H9 (cell line): Measurements from ENCODE around the gene LAMC3. TPM values are rescaled to one million over a fixed set of nuclear protein-coding genes. Genes with fewer than 3 reads are reported as not detected.

Source experiments
- DNase-seq: peaks from one replicate; pipeline ENCODE4 v3.0.0-alpha.2; 2017
- H2AFZ ChIP-seq: one replicate; pipeline ENCODE4 v1.6.1; 2013; ENCODE audit warnings: mild to moderate bottlenecking, low read length, control low read depth, moderate library complexity
- H2AK5ac ChIP-seq: 2 replicates; pipeline ENCODE4 v1.6.1; 2013; ENCODE audit warnings: low read length, control low read depth, mixed read lengths; ENCODE audit not compliant: insufficient read length
- H2BK120ac ChIP-seq: one replicate; pipeline ENCODE4 v1.6.1; 2013; ENCODE audit warnings: low read depth, mild to moderate bottlenecking, low read length, control low read depth, inconsistent platforms; ENCODE audit not compliant: poor library complexity, severe bottlenecking
- H2BK12ac ChIP-seq: 2 replicates; pipeline ENCODE4 v1.6.1; 2013; ENCODE audit warnings: low read length, control low read depth, mixed read lengths, low read depth; ENCODE audit not compliant: insufficient read length
- H2BK15ac ChIP-seq: 2 replicates; pipeline ENCODE4 v1.6.1; 2013; ENCODE audit warnings: low read depth, low read length, control low read depth
- H2BK20ac ChIP-seq: one replicate; pipeline ENCODE4 v1.6.1; 2013; ENCODE audit warnings: low read depth, mild to moderate bottlenecking, low read length, control low read depth, inconsistent platforms; ENCODE audit not compliant: poor library complexity, severe bottlenecking
- H2BK5ac ChIP-seq: 2 replicates; pipeline ENCODE4 v1.6.1; 2013; ENCODE audit warnings: low read length, control low read depth, mixed read lengths; ENCODE audit not compliant: insufficient read length
- H3K14ac ChIP-seq: 2 replicates; pipeline ENCODE4 v1.6.1; 2013; ENCODE audit warnings: low read length, control low read depth; ENCODE audit not compliant: insufficient read depth
- H3K18ac ChIP-seq: 2 replicates; pipeline ENCODE4 v1.6.1; 2013; ENCODE audit warnings: low read depth, mild to moderate bottlenecking, mixed read lengths, low read length, control low read depth; ENCODE audit not compliant: insufficient read length
- H3K23ac ChIP-seq: 2 replicates; pipeline ENCODE4 v1.6.1; 2013; ENCODE audit warnings: low read length, control low read depth, mixed read lengths, low read depth; ENCODE audit not compliant: insufficient read length
- H3K23me2 ChIP-seq: 2 replicates; pipeline ENCODE4 v1.6.1; 2013; ENCODE audit warnings: low read depth, mild to moderate bottlenecking, mixed read lengths, low read length, control low read depth; ENCODE audit not compliant: insufficient read length, poor library complexity, severe bottlenecking
- H3K27ac ChIP-seq: 2 replicates; pipeline ENCODE4 v1.5.1; 2013; ENCODE audit warnings: low read length, control low read depth, mixed read lengths, low read depth; ENCODE audit not compliant: insufficient read length
- H3K27me3 ChIP-seq: 2 replicates; pipeline ENCODE4 v1.6.1; 2013; ENCODE audit warnings: low read length, control low read depth, inconsistent platforms; ENCODE audit not compliant: insufficient read depth
- H3K4ac ChIP-seq: 2 replicates; pipeline ENCODE4 v1.6.1; 2013; ENCODE audit warnings: low read depth, mild to moderate bottlenecking, control low read depth, inconsistent platforms, low read length, moderate library complexity
- H3K4me1 ChIP-seq: 2 replicates; pipeline ENCODE4 v1.6.1; 2013; ENCODE audit warnings: low read length, control low read depth, inconsistent platforms; ENCODE audit not compliant: insufficient read depth
- H3K4me2 ChIP-seq: 2 replicates; pipeline ENCODE4 v1.6.1; 2013; ENCODE audit warnings: low read length, control low read depth, mixed read lengths; ENCODE audit not compliant: insufficient read length, insufficient read depth
- H3K56ac ChIP-seq: 2 replicates; pipeline ENCODE4 v1.6.1; 2013; ENCODE audit warnings: low read depth, mild to moderate bottlenecking, mixed read lengths, low read length, control low read depth; ENCODE audit not compliant: insufficient read length
- H3K79me1 ChIP-seq: 2 replicates; pipeline ENCODE4 v1.6.1; 2013; ENCODE audit warnings: low read depth, mild to moderate bottlenecking, moderate library complexity, low read length, control low read depth, inconsistent platforms; ENCODE audit not compliant: insufficient read depth, poor library complexity, severe bottlenecking
- H3K79me2 ChIP-seq: 2 replicates; pipeline ENCODE4 v1.6.1; 2013; ENCODE audit warnings: low read length, control low read depth, inconsistent platforms; ENCODE audit not compliant: insufficient read depth
- H3K9ac ChIP-seq: 2 replicates; pipeline ENCODE4 v1.6.1; 2013; ENCODE audit warnings: low read length, control low read depth, mixed read lengths; ENCODE audit not compliant: insufficient read length; ENCODE audit errors: extremely low read depth
- H3K9me3 ChIP-seq: one replicate; pipeline ENCODE4 v1.6.1; 2013; ENCODE audit warnings: low read depth, low read length, inconsistent platforms; ENCODE audit not compliant: control insufficient read depth
- H3T11ph ChIP-seq: one replicate; pipeline ENCODE4 v1.6.1; 2013; ENCODE audit warnings: mild to moderate bottlenecking, low read length, control low read depth, inconsistent platforms
- H4K20me1 ChIP-seq: one replicate; pipeline ENCODE4 v1.6.1; 2013; ENCODE audit not compliant: control insufficient read depth, insufficient read length, insufficient read depth
- H4K5ac ChIP-seq: 2 replicates; pipeline ENCODE4 v1.6.1; 2013; ENCODE audit warnings: low read depth, mild to moderate bottlenecking, mixed read lengths, low read length, control low read depth; ENCODE audit not compliant: insufficient read length
- H4K8ac ChIP-seq: replicated peaks from 2 replicates; pipeline ENCODE4 v1.6.1; 2013; ENCODE audit warnings: low read length, control low read depth, mixed read lengths, low read depth; ENCODE audit not compliant: insufficient read length
- H4K91ac ChIP-seq: 2 replicates; pipeline ENCODE4 v1.6.1; 2013; ENCODE audit warnings: low read depth, mild to moderate bottlenecking, moderate library complexity, mixed read lengths, low read length, control low read depth; ENCODE audit not compliant: insufficient read length
- H3K27ac Mint-ChIP-seq, 3 experiments: 2 replicates in 2 of 3; 3 replicates in 1 of 3; pipeline ENCODE4 v1.8.0; 2020 to 2021; ENCODE audit warnings: mixed read lengths in 3 of 3, mild to moderate bottlenecking in 1 of 3, moderate library complexity in 1 of 3
- H3K27me3 Mint-ChIP-seq: 2 replicates; pipeline ENCODE4 v1.8.0; 2021; ENCODE audit warnings: low read depth, mild to moderate bottlenecking, moderate library complexity, mixed read lengths
- H3K36me3 Mint-ChIP-seq, 3 experiments: 2 replicates in 2 of 3; 3 replicates in 1 of 3; pipeline ENCODE4 v1.8.0; 2020 to 2021; ENCODE audit warnings: low read depth in 3 of 3, mixed read lengths in 3 of 3; ENCODE audit not compliant: insufficient read depth in 1 of 3
- H3K4me1 Mint-ChIP-seq, 2 experiments: 2 replicates each; pipeline ENCODE4 v1.8.0; 2020; ENCODE audit warnings: mixed read lengths in 2 of 2
- H3K4me3 Mint-ChIP-seq, 2 experiments: 2 replicates in 1 of 2; 3 replicates in 1 of 2; pipeline ENCODE4 v1.8.0; 2020 to 2021; ENCODE audit warnings: mild to moderate bottlenecking in 2 of 2, mixed read lengths in 2 of 2, moderate library complexity in 1 of 2
- H3K9me3 Mint-ChIP-seq, 2 experiments: 2 replicates in 1 of 2; 3 replicates in 1 of 2; pipeline ENCODE4 v1.8.0; 2020; ENCODE audit warnings: mild to moderate bottlenecking in 2 of 2, mixed read lengths in 2 of 2, moderate library complexity in 1 of 2
- CTCF ChIP-seq: fragments of 200-600 bp; sonication (generic); conservative IDR thresholded peaks from 3 replicates; pipeline ENCODE4 v1.8.0; 2021; ENCODE audit warnings: antibody characterized with exemption, mild to moderate bottlenecking
- WGBS: extraction: QIAGEN DNeasy Blood & Tissue Kit; methylation state at CpG from one replicate; pipeline ENCODE4 v1.1.7; 2013; ENCODE audit warnings: missing lambda C conversion rate, low lambda C conversion rate, mixed read lengths; ENCODE audit not compliant: insufficient read length; ENCODE audit errors: extremely low coverage; 5-methylcytosine and 5-hydroxymethylcytosine counted together
- total RNA-seq: library from RNA; stranded (reverse); gene quantifications from 2 replicates; pipeline ENCODE4 v1.2.1, GENCODE V29; 2021

The LAMC3 gene
- total RNA-seq, 1 experiment from 2014 or later: 21.7 TPM

- H2BK120ac ChIP-seq: no peak overlapping the region
- H3K18ac ChIP-seq: no peak overlapping the region
- no peaks in the 10 kb centered on the region for H3K4me1 ChIP-seq
- H3K14ac ChIP-seq: no peak overlapping the region
- no peak for DNase-seq
- no peak; the same call in 2 of the 3 replicates for TF ChIP-seq CTCF
- no peaks in the 10 kb centered on the region for H3K79me1 ChIP-seq
- H4K20me1 ChIP-seq: no peaks in the 10 kb centered on the region
- no peaks in the 10 kb centered on the region for H3K9me3 ChIP-seq
- H2AK5ac ChIP-seq: no peak overlapping the region
- no peak overlapping the region for H3K4ac ChIP-seq
- Mint-ChIP-seq H3K36me3 (no peaks in the 10 kb centered on the region), H3K27ac (peak overlapping the region in 1 of 3 experiments; percentile 54; a peak in 1 of 7 replicates), H3K4me3 (no peak overlapping the region), H3K27me3 (peaks cover 19% of the 10 kb centered on the region), H3K4me1 (peaks cover 4 to 16% of the 10 kb centered on the region in 2 experiments), H3K9me3 (no peaks in the 10 kb centered on the region)
- no peaks in the 10 kb centered on the region for H3K79me2 ChIP-seq
- H3K23ac ChIP-seq: no peak overlapping the region
- no peak overlapping the region for H4K5ac ChIP-seq
- no peak overlapping the region for H4K91ac ChIP-seq
- H3K27ac ChIP-seq: no peak overlapping the region
- H3T11ph ChIP-seq: no peak overlapping the region
- no peak overlapping the region for H3K4me2 ChIP-seq
- no peak overlapping the region for H2BK5ac ChIP-seq
- H3K9ac ChIP-seq: no peak overlapping the region
- H2AFZ ChIP-seq: no peak overlapping the region
- H2BK15ac ChIP-seq: no peak overlapping the region
- no peak overlapping the region for H4K8ac ChIP-seq
- no CpG with 5 or more reads among the region's 22 CpGs for WGBS
- no peak overlapping the region for H3K56ac ChIP-seq
- H2BK12ac ChIP-seq: no peak overlapping the region
- no peaks in the 10 kb centered on the region for H3K23me2 ChIP-seq
- no peak overlapping the region for H2BK20ac ChIP-seq
- H3K27me3 ChIP-seq: no peaks in the 10 kb centered on the region; the same call in 1 of the 2 replicates
Measured at GRCh38 chr9:130998597-130999244, 10.3 kb upstream of the LAMC3 start.
